K562 (cell line): Measurements from ENCODE around the gene ATXN1. TPM values are rescaled to one million over a fixed set of nuclear protein-coding genes. Genes with fewer than 3 reads are reported as not detected.

Source experiments
- ATAC-seq: fragments of 200-7000 bp; cut with Tn5 transposase; 3 replicates; pipeline ENCODE4 v1.9.1; 2020; ENCODE audit warnings: moderate library complexity
- BruUV-seq: library from RNA; stranded (reverse); fragments of 400-500 nt; replicated peaks from 2 replicates; lab custom pipeline; 2021; lab: Mats Ljungman, UMichigan
- CTCF ChIA-PET: fragments of 300-600 bp; formaldehyde crosslinking; extraction: SDS; loops from one replicate; lab custom pipeline; 2021; ENCODE audit warnings: low intra/inter-chr PET ratio; lab: Yijun Ruan, JAX
- POLR2A ChIA-PET: fragments of 300-600, 350-650 bp; sonication (Branson Sonifier 250); formaldehyde crosslinking; extraction: SDS; loops from one replicate; lab custom pipeline; 2021; ENCODE audit warnings: antibody characterized with exemption, inconsistent platforms; lab: Yijun Ruan, JAX
- DNase-seq, 4 experiments: peaks; one replicate each; pipeline versions ENCODE4 v3.0.0 to v3.0.0-alpha.2; 2011 to 2018; ENCODE audit warnings: low spot score in 3 of 4, mixed read lengths in 3 of 4; ENCODE audit errors: extremely low read depth in 1 of 4
- FAIRE-seq: peaks from 2 replicates; lab custom pipeline; 2011; peaks lifted over from hg19 to GRCh38; lab: Jason Lieb, UNC
- H2AFZ ChIP-seq: 2 replicates; pipeline ENCODE4 v1.6.0; 2011; ENCODE audit warnings: low read depth, low read length, control low read depth, inconsistent platforms
- H3K27ac ChIP-seq: fragments of 200-600 bp; 3 replicates; pipeline ENCODE4 v1.8.0; 2011; ENCODE audit warnings: low read depth, mild to moderate bottlenecking, control low read depth, inconsistent platforms, low read length, moderate library complexity, mixed read lengths; ENCODE audit errors: extremely low read depth
- H3K27me3 ChIP-seq, 2 experiments: fragments of 300-600 bp in 1 of 2; 2 replicates in 1 of 2; 3 replicates in 1 of 2; pipeline versions ENCODE4 v1.6.0 to v1.8.0; 2011; ENCODE audit warnings: inconsistent platforms in 2 of 2, low read length in 2 of 2, mild to moderate bottlenecking in 1 of 2, mixed read lengths in 1 of 2, moderate library complexity in 1 of 2; ENCODE audit not compliant: control insufficient read depth in 2 of 2, insufficient read depth in 2 of 2
- H3K36me3 ChIP-seq: fragments of 300-600 bp; 3 replicates; pipeline ENCODE4 v1.8.0; 2011; ENCODE audit warnings: mild to moderate bottlenecking, low read length, inconsistent platforms; ENCODE audit not compliant: control insufficient read depth, insufficient read depth
- H3K4me1 ChIP-seq, 2 experiments: fragments of 200-600 bp in 1 of 2; replicated peaks in 1 of 2; 2 replicates in 1 of 2; 3 replicates in 1 of 2; pipeline versions ENCODE4 v1.5.1 to v1.8.0; 2011; ENCODE audit warnings: inconsistent platforms in 2 of 2, low read length in 2 of 2, mild to moderate bottlenecking in 1 of 2, mixed read lengths in 1 of 2, moderate library complexity in 1 of 2; ENCODE audit not compliant: control insufficient read depth in 2 of 2, insufficient read depth in 2 of 2
- H3K4me2 ChIP-seq: 2 replicates; pipeline ENCODE4 v1.6.1; 2011; ENCODE audit warnings: low read length, control low read depth, inconsistent platforms, mixed read lengths; ENCODE audit not compliant: insufficient read depth
- H3K4me3 ChIP-seq: fragments of 200-600 bp; sonication (generic), shearing (Covaris generic); 2 replicates; pipeline ENCODE4 v1.5.1; 2016; ENCODE audit warnings: control low read depth, inconsistent platforms
- H3K79me2 ChIP-seq: fragments of 200-600 bp; 3 replicates; pipeline ENCODE4 v1.8.0; 2011; ENCODE audit warnings: low read length, inconsistent platforms; ENCODE audit not compliant: control insufficient read depth, insufficient read depth
- H3K9ac ChIP-seq, 2 experiments: 2 replicates each; pipeline versions ENCODE4 v1.6.0 to v1.6.1; 2011; ENCODE audit warnings: low read depth in 2 of 2, low read length in 2 of 2, control low read depth in 1 of 2, inconsistent platforms in 1 of 2, mild to moderate bottlenecking in 1 of 2, mixed read lengths in 1 of 2; ENCODE audit not compliant: insufficient read depth in 1 of 2
- H3K9me1 ChIP-seq: one replicate; pipeline ENCODE4 v1.6.0; 2011; ENCODE audit warnings: inconsistent platforms, mild to moderate bottlenecking, low read length, moderate library complexity; ENCODE audit not compliant: control insufficient read depth, insufficient read depth
- H3K9me3 ChIP-seq: replicated peaks from 2 replicates; pipeline ENCODE4 v1.5.1; 2011; ENCODE audit warnings: low read depth, low read length, inconsistent platforms; ENCODE audit not compliant: control insufficient read depth, insufficient read depth
- H4K20me1 ChIP-seq: replicated peaks from 2 replicates; pipeline ENCODE4 v1.6.1; 2011; ENCODE audit warnings: low read length, inconsistent platforms, mixed read lengths; ENCODE audit not compliant: control insufficient read depth, insufficient read depth
- CHCHD3 ChIP-seq: fragments of 250-450 bp; sonication (Bioruptor Pico); IDR thresholded peaks from 2 replicates; pipeline ENCODE4 v2.1.2; 2022; ENCODE audit warnings: mild to moderate bottlenecking
- EP300 ChIP-seq: IDR thresholded peaks from 2 replicates; pipeline ENCODE4 v1.6.1; 2012; ENCODE audit warnings: low read length, improper control_type of control experiment
- FOXJ3 ChIP-seq: sonication (generic); formaldehyde crosslinking; IDR thresholded peaks from 2 replicates; pipeline ENCODE4 v1.4.0; 2020; ENCODE audit warnings: mild to moderate bottlenecking, missing genetic modification reagents
- HDAC8 ChIP-seq: fragments of 450-650 bp; IDR thresholded peaks from 2 replicates; pipeline ENCODE4 v1.6.1; 2016; ENCODE audit warnings: mild to moderate bottlenecking, missing genetic modification characterization, moderate library complexity, missing compliant biosample characterization
- HIVEP1 ChIP-seq: fragments of 250-450 bp; sonication (Bioruptor Pico); IDR thresholded peaks from 2 replicates; pipeline ENCODE4 v1.4.0; 2020; ENCODE audit warnings: mild to moderate bottlenecking
- KDM1A ChIP-seq, 2 experiments: fragments of 450-650 bp; IDR thresholded peaks; 2 replicates each; pipeline ENCODE4 v1.6.1; 2016; ENCODE audit warnings: mild to moderate bottlenecking in 2 of 2
- MTA3 ChIP-seq: fragments of 450-650 bp; formaldehyde crosslinking; IDR thresholded peaks from 2 replicates; pipeline ENCODE4 v1.6.1; 2017; ENCODE audit warnings: mild to moderate bottlenecking, borderline replicate concordance
- NCOA6 ChIP-seq: fragments of 450-650 bp; IDR thresholded peaks from 2 replicates; pipeline ENCODE4 v1.6.1; 2017; ENCODE audit warnings: mild to moderate bottlenecking
- NFE2 ChIP-seq: IDR thresholded peaks from 2 replicates; pipeline ENCODE4 v1.6.1; 2014; ENCODE audit warnings: antibody characterized with exemption, low read depth
- PRMT5 ChIP-seq: sonication (generic); formaldehyde crosslinking; IDR thresholded peaks from 2 replicates; pipeline ENCODE4 v1.5.0; 2020; ENCODE audit warnings: missing genetic modification reagents
- RNF2 ChIP-seq: sonication (generic); IDR thresholded peaks from 2 replicates; pipeline ENCODE4 v1.6.1; 2016
- ZFP91 ChIP-seq: sonication (generic); formaldehyde crosslinking; IDR thresholded peaks from 2 replicates; pipeline ENCODE4 v1.8.0; 2022; ENCODE audit warnings: mild to moderate bottlenecking, missing genetic modification reagents
- WGBS: fragments of 100-300 bp; shearing (Covaris generic); methylation state at CpG from one replicate; pipeline ENCODE4 v1.1.6; 2016; ENCODE audit warnings: low coverage, mixed read lengths; ENCODE audit not compliant: insufficient coverage; ENCODE audit errors: missing lambda C conversion rate; 5-methylcytosine and 5-hydroxymethylcytosine counted together
- in situ Hi-C: fragments of 300-500 bp; cut with MboI; formaldehyde crosslinking; loops from 4 replicates; pipeline ENCODE4 v1.15.0; 2018; ENCODE audit warnings: inconsistent platforms, mixed read lengths
- intact Hi-C: fragments of 100-400 bp; cut with micrococcal nuclease; formaldehyde crosslinking; loops from 2 replicates; pipeline ENCODE4 v1.14.2; 2022
- polyA plus RNA-seq, 8 experiments: library from polyadenylated mRNA; depleted of rRNA in 4 of 8; stranded (reverse) in 5 of 8; unstranded in 3 of 8; fragments of >200 nt; fragmentation: Nextera tagmentation in 2 of 8; fragmentation: Illumina TruSeq in 1 of 8; extraction: Ambion mirVana in 2 of 8; extraction: Trizol in 1 of 8; gene quantifications; 2 replicates each; pipeline versions ENCODE4 v1.2.1 to v1.2.3, GENCODE V29; 2011 to 2014; ENCODE audit warnings: inconsistent platforms in 1 of 8, missing spikeins in 1 of 8
- total RNA-seq, 7 experiments: library from RNA; depleted of rRNA in 6 of 7; stranded (reverse); fragments of >200 nt in 6 of 7; fragmentation: Illumina TruSeq in 2 of 7; extraction: Trizol in 2 of 7; gene quantifications; 2 replicates each; pipeline versions ENCODE4 v1.2.1 to v1.2.3, GENCODE V29; 2011 to 2021; ENCODE audit warnings: low replicate concordance in 1 of 7

Gene ATXN1
- total and polyA plus RNA-seq, 9 of the 15 experiments (the other 6 are each of a cell fraction or from before 2014, with no cell fraction given), result under 0.01 to 1.2 (median 0.58) TPM

- no peaks in the 10 kb centered on the region for H3K79me2 ChIP-seq
- H3K27me3 ChIP-seq, result peaks cover 3 to 4% of the 10 kb centered on the region in 2 experiments; a peak in 3 of 5 replicates
- no peak for DNase-seq
- H4K20me1 ChIP-seq, result no peaks in the 10 kb centered on the region
- H3K27ac ChIP-seq, result no peak overlapping the region
- H3K9me1 ChIP-seq, result no peaks in the 10 kb centered on the region
- no TSS peak for BruUV-seq
- no peak for ATAC-seq
- intact Hi-C loops (no loop called here), in situ Hi-C loops (no loop called here)
- ChIA-PET POLR2A (no interaction called here), CTCF (no interaction called here)
- H2AFZ ChIP-seq, result no peak overlapping the region
- no peak overlapping the region for H3K9ac ChIP-seq
- TF ChIP-seq HDAC8 (no peak), FOXJ3 (no peak), PRMT5 (CRISPR knock-in tag) (no peak), CHCHD3 (CRISPR knock-in tag) (no peak), NFE2 (no peak), ZFP91 (CRISPR knock-in tag) (no peak), MTA3 (no peak), KDM1A (IDR thresholded peaks at IDR 0.05) (no peak), NCOA6 (no peak), HIVEP1 (no peak), EP300 (no peak), RNF2 (no peak)
- no peak overlapping the region for H3K4me3 ChIP-seq
- H3K9me3 ChIP-seq, result no peaks in the 10 kb centered on the region
- FAIRE-seq, result no peak
- H3K4me2 ChIP-seq, result no peak overlapping the region
- no peaks in the 10 kb centered on the region for H3K36me3 ChIP-seq
- 10% methylated on average over 3 of the region's 3 CpGs for WGBS
- no peaks in the 10 kb centered on the region for H3K4me1 ChIP-seq
Observed at GRCh38 chr6:16722630-16723029, 38.6 kb downstream of the ATXN1 start.
